ENCODE data around the gene GABRR2. TPM values are rescaled to one million over a fixed set of nuclear protein-coding genes. Genes with fewer than 3 reads are reported as not detected.

Gene GABRR2
- total RNA-seq, result 1 to 10 TPM in 5 of 6 donors, under 1 TPM in 1; 0.30 to 3.1 (median 1.6) TPM

GRCh38 chr6:89315249-89315885, at the start of gene GABRR2:
TSS of gene GABRR2 (minus strand) at chr6:89315299. CDS start at chr6:89315165, 134 bp downstream.
- no peak within 1 kb of the TSS for H3K4me3 ChIP-seq
- no peak for DNase-seq
- no peak for TF ChIP-seq POLR2AphosphoS5 (IDR thresholded peaks at IDR 0.05)
- TF ChIP-seq EP300 (IDR thresholded peaks at IDR 0.05), result no peak
- TF ChIP-seq POLR2A (IDR thresholded peaks at IDR 0.05), result no peak
- no peak for TF ChIP-seq CTCF (IDR thresholded peaks at IDR 0.05)
- WGBS, 2 donors, result 90 to 92% methylated on average over 6 of the region's 6 CpGs
- peaks cover 18 to 23% (median 19%) of the 10 kb centered on the region in 4 donors for H3K4me1 ChIP-seq
- peaks cover 0 to 10% (median 4%) of the 10 kb centered on the region in 4 donors for H3K36me3 ChIP-seq
- ATAC-seq (ENCODE audit: low FRiP score in 2 of 2), result no peak
- no peaks in the 10 kb centered on the region for H3K9me3 ChIP-seq
- no peak within 1 kb of the TSS for H3K27ac ChIP-seq
- H3K27me3 ChIP-seq, result no peaks in the 10 kb centered on the region

GRCh38 chr6:89364586-89364985, 49.5 kb upstream of the GABRR2 start:
- Histone ChIP-seq H3K4me3 (no peak overlapping the region), H3K27me3 (no peaks in the 10 kb centered on the region), H3K9me3 (no peaks in the 10 kb centered on the region), H3K4me1 (peaks cover 0 to 11% (median 5%) of the 10 kb centered on the region in 4 donors), H3K36me3 (no peaks in the 10 kb centered on the region), H3K27ac (no peak overlapping the region)
- DNase-seq (no peak), ATAC-seq (ENCODE audit: low FRiP score in 2 of 2) (no peak)
- TF ChIP-seq POLR2AphosphoS5 (IDR thresholded peaks at IDR 0.05), result no peak
- no peak for TF ChIP-seq EP300 (IDR thresholded peaks at IDR 0.05)
- TF ChIP-seq CTCF (IDR thresholded peaks at IDR 0.05), result no peak
- TF ChIP-seq POLR2A (IDR thresholded peaks at IDR 0.05), result no peak

GRCh38 chr6:89361171-89361570, 46.1 kb upstream of the GABRR2 start:
- no peak overlapping the region for H3K27ac ChIP-seq
- H3K4me3 ChIP-seq, result no peak overlapping the region
- ATAC-seq (ENCODE audit: low FRiP score in 2 of 2) (no peak), DNase-seq (no peak)
- TF ChIP-seq POLR2A (IDR thresholded peaks at IDR 0.05) (no peak), POLR2AphosphoS5 (IDR thresholded peaks at IDR 0.05) (no peak), CTCF (IDR thresholded peaks at IDR 0.05) (no peak), EP300 (IDR thresholded peaks at IDR 0.05) (no peak)
- 43 to 71% methylated on average over 2 of the region's 2 CpGs for WGBS, 2 donors
- no peaks in the 10 kb centered on the region for H3K36me3 ChIP-seq
- H3K4me1 ChIP-seq, result peaks cover 0 to 4% (median 0%) of the 10 kb centered on the region in 4 donors
- H3K9me3 ChIP-seq, result no peaks in the 10 kb centered on the region
- no peaks in the 10 kb centered on the region for H3K27me3 ChIP-seq

- H3K4me3 ChIP-seq, result no peak overlapping the region
- H3K27ac ChIP-seq, result no peak overlapping the region
- no peaks in the 10 kb centered on the region for H3K9me3 ChIP-seq
- no peak for TF ChIP-seq POLR2AphosphoS5 (IDR thresholded peaks at IDR 0.05)
- peaks cover 0 to 4% (median 0%) of the 10 kb centered on the region in 4 donors for H3K4me1 ChIP-seq
- DNase-seq (no peak), ATAC-seq (ENCODE audit: low FRiP score in 2 of 2) (no peak)
- H3K36me3 ChIP-seq, result no peaks in the 10 kb centered on the region
- 93 to 96% methylated on average over 2 of the region's 2 CpGs for WGBS, 2 donors
- H3K27me3 ChIP-seq, result no peaks in the 10 kb centered on the region
These were observed 45.4 kb upstream of the GABRR2 start for GRCh38 chr6:89360415-89360999.

- DNase-seq (no peak), ATAC-seq (ENCODE audit: low FRiP score in 2 of 2) (no peak)
- Histone ChIP-seq H3K27ac (no peak overlapping the region), H3K4me1 (no peaks in the 10 kb centered on the region), H3K9me3 (no peaks in the 10 kb centered on the region), H3K27me3 (no peaks in the 10 kb centered on the region), H3K4me3 (no peak overlapping the region), H3K36me3 (no peaks in the 10 kb centered on the region)
- no peak for TF ChIP-seq EP300 (IDR thresholded peaks at IDR 0.05)
- TF ChIP-seq POLR2A (IDR thresholded peaks at IDR 0.05), result no peak
- no peak for TF ChIP-seq CTCF (IDR thresholded peaks at IDR 0.05)
- WGBS, 2 donors, result 5 to 11% methylated on average over 1 of the region's 1 CpG
These were observed 44.5 kb upstream of the GABRR2 start for GRCh38 chr6:89359561-89359960.
